Myocyte (in vitro differentiated cells): ENCODE data around the gene VAMP2. TPM values are rescaled to one million over a fixed set of nuclear protein-coding genes. Genes with fewer than 3 reads are reported as not detected.

Experiments used
- DNase-seq: peaks from one replicate; pipeline ENCODE4 v3.0.0-alpha.2; 2012; ENCODE audit warnings: low read depth
- total RNA-seq: library from RNA; depleted of rRNA; stranded (reverse); fragments of >200 nt; gene quantifications from 2 replicates; pipeline ENCODE4 v1.2.3, GENCODE V29; 2014

VAMP2 gene
- total RNA-seq, 1 donor from 2014 or later: 10.5 TPM

DNA sequence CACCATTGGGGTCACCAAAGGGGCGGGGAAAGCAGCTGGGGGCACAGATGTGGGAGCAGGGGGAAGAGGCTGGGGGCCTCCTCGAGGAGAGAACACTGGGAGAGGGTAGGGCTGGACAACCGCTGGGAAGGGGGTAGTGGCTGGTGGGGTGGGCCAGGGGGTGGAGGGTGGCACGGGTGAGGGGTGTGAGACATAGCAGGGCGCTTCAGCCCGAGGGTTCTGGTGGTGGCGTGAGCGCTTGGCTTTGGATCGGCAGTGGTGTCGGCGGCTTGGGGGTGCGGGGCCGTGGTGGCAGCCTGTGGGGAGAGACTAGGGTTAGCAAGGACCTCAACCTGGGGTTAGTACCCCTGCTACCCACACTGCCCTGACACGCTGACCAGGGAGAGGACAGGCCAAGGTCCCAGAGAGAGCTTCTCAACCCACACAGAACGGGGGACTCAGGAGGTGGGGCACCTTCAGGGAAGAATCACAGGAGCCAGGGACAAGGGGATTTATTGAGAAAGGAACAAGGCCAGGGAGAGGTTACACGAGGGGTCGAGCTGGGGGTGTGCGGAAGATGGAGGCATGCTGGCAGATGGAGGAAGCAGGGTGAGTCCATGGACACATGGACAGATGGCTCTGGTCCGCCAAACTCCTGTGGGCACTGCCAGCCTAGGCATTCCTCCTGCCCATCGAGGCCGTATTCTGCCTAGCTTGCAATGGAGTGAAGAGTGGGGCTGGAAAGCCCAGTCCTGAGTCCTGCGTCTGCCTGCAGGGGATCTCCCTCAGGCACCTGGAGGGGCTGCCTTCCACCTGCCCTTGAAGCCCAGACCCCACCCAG is 19.0 kb downstream of the VAMP2 start:
- DNase-seq: no peak

DNA sequence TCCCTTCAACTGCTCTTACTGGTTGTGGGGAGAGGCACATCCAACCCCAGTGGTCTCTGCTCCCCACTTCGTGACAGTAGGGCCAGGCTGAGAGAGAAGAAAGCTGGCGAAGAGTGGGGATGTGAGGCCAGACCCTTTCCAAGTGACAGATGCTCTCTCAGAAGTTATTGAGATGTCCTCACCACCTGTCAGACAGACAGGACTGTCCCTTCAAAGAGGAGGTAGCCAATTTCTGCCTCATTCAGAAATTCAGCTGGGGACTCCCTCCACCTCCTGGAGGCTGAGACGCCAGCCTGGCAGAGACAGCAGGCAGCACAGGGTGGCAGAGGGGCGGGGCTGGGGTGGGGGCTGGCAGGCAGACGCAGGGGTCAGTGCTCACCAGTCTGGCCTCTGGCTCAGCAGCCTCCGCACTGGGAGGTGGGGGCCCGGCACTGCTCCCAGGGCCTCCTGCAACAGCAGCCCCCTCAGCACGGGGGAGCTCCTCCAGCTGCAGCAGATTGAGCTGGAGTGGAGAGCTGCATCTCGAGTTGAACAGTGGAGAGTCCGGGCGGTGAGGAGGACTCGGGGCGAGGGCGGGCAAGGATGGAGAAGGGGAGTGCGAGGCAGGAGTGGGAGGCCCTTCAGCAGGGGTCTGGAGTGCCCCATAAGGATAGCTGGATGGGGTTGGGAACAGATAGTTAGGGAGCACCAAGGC is 19.7 kb downstream of the VAMP2 start:
- DNase-seq: no peak

DNA sequence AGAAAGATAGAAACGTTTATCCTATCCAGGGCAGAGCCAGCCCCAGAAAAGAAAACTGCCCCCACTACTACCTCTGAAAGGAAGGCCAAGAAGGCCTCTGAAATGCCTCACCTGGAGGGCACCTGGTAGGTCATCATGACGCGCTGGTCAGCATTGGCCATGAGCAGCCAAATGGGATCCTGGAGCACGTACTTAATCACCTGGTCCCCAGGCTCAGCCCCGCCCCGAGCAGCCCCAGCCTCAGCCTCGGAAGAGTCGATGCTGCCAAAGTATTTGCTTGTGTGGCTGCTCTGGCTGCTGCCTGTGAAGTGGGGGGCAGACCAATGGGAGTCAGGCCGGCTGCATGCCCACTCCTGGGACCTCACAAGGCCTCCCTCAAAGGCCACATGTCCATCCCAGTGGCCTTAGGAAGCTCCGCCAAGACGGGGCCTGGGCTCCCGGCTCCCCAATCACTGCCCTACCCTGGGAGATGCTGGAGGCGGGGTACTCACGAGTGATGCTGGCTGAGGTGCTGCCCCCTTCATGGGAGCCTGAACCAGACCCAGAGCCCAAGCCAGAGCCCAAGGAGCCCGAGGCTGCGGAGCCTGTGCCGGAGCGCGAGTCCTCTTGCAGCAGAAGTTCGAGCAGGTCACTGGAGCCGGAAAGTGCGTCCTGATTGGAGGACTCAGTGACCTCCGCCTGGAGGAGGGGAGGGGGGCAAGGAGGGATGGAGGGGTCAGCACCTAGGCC is 20.4 kb downstream of the VAMP2 start:
- DNase-seq: no peak

GRCh38 chr17:8141741-8142140 is 21.0 kb downstream of the VAMP2 start:
- no peak for DNase-seq

DNA sequence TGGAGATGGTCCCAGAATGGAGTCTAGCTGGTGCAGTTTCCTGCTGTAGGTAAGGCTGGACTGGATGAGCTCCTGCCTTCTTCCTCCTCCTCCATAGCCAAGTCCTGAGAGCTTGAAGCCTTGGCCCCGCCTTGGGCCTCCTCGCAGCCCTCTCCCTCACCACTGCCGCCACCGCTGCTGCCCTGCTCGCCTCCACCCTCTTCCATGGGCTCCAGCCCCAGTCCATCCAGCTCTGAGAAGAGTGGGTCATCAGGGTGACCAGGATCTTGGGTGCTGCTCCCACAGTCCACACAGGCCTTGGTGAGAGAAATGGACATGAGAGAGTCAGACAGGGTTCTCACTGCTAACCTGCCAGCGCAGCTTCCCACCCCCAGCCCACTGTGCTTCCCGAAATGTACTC is 21.7 kb downstream of the VAMP2 start:
- DNase-seq: no peak

- no peak for DNase-seq
Measured at GRCh38 chr17:8140065-8141029, 22.4 kb downstream of the VAMP2 start.

DNA sequence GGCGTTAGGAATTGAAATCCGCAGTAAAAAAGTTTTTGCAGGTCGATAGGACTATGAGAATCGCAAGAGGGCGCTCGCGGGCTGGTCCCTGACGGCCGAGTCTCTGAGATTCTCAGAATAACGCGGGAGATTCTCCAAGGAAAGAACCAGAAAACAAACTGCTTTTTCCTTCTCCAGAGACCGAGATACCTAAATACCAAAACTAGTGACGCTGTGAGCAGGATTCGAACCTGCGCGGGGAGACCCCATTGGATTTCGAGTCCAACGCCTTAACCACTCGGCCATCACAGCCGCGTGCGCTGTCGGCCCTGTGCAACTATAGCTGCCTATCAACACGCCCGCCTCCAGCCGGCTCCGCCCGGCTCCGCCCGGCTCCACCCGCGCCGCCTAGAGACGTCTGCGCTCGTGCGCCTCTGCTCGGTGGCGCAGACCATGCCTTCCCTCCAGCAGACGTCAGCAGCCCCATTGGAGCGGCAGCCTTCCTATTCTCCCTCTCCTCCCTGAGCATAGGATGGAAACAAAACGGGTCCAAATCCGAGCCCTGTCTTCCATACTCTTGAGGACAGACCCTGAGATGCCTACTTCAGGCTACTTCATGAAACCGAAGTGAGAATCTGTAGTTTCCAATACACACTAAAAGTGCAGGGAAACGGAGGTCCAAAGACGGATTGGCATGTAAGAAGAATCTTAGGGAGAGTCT is 23.9 kb downstream of the VAMP2 start:
- peak; percentile 98 for DNase-seq

DNA sequence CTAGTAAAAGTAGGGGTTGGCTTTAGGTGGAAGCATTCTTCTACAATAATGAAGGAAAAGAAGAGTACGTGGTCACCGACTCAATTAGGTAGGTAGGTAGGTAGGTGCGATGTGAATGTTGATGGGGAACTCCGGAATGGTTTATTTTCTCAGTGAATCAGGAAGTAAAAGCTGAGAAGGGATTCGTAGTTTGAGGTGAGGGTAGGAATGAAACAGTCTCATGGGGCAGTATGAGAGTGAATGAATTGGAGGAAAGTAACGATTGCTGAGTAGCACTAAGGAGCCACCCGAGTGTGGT is 24.4 kb downstream of the VAMP2 start:
- no peak for DNase-seq

DNA sequence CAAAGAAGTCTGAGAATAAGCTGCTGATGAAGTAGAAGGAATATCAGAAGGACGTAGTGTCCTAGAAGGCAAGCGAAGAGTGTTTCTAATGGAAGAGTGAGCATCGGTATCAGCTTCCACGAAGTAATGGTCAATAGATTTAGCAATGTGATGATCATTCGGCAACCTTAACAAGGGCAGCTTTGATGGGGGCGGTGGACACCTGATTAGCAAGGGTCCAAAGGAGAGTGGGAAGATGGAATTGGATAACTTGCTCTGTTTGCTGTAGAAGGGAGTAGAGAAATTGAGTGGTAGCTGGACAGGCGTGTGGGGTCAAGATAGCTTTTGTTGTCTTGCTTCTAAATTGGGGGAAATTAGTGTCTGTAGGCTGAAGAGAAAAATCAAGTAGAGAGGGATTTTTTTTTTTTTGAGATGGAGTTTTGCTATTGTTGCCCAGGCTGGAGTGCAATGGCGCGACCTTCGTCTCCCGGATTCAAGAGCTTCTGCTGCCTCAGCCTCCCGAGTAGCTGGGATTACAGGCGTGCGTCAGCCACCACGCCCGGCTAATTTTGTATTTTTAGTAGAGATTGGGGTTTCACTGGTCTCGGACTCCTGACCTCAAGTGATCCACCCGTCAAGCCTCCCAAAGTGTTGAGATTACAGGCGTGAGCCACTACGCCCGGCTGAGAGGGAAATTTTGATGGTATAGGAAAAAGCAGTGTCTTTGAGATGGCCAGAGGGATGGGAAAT is 24.9 kb downstream of the VAMP2 start:
- no peak for DNase-seq

- no peak for DNase-seq
Measured at GRCh38 chr17:8133941-8134340, 28.8 kb downstream of the VAMP2 start.

DNA sequence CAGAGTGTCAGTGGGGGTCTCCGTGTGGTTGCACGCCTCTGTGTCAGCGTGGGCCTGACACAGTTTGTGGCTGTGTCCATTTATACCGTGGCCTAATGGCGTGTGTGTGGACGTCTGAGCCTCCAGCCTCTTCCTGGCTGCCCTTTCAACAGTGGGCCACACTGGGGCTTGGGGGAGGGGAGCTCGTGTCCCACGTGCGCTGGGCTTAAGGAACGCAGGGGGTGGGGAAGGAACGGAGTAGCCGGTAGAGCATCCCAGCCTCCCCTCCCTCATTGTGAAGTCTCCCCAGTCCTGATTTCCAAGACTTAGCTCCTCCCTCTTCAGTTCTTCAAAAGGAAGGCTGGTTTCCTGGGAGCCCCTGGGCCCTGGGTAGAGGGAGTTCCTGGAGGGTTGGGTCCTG is 29.3 kb downstream of the VAMP2 start:
- DNase-seq: no peak

- DNase-seq: no peak
Measured at GRCh38 chr17:8131844-8132441, 30.8 kb downstream of the VAMP2 start.

DNA sequence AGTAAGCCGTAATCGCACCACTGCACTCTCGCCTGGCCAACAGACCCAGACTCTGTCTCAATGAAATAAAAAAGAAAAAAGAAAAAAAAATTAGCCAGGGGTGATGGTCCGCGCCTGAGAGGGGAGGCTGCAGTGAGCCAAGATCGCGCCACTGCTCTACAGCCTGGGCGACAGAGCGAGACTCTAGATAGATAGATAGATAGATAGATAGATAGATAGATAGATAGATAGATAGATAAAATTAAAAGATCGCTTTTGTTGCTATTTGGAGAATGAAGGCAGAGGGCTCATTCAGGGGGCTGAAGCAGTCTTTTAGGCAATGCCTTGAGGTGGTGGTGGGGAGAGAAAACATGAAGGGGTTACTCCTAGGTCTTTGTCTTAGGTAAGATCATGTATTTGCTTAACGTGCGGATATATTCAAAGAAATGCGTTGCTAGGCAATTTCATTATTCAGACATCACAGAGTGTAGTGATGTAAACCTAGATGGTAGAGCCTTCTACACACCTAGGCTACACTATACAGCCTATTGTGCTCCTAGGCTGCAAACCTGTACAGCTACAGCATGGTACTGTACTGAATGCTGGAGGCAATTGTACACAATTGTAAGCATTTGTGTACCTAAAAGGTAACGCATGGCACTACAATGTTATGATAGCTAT is 34.5 kb downstream of the VAMP2 start:
- DNase-seq: no peak

- DNase-seq: peak; percentile 49
Measured at GRCh38 chr17:8126491-8127066, 36.2 kb downstream of the VAMP2 start.

DNA sequence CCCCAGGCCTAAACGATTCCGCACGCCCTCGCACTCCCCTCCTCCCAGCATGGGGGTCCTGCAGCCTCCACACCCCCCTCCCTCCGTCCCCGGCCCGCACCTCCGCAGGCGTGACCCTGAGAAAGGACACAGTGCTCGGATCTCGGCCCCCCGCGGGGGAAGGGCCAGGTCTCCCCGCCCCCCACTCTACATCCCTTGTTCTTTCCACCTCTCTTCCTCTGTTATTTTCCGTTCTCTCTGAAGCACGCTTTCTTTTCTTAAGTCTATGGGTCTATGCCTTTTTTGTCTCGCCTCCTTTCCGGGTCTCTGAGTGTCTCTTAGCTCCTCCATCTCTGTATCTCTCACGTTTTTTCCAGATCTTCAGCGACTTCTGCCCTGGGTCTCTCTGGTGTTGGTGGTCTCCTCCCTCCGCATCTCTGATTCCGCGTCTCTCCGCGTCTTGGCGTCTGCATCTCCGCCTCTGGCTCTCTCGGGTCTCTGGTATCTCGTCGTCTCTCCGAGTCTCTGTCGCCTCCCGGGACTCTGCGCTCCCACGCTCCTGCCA is 36.7 kb downstream of the VAMP2 start:
- DNase-seq: peak; percentile 20

GRCh38 chr17:8125154-8125946 is 37.4 kb downstream of the VAMP2 start:
- DNase-seq: peak; percentile 77
